HPDE6-E6E7 (cell line): ENCODE data around the gene C16orf46.
A peak's percentile ranks its signal among the peaks of the same experiment; 100 is the strongest.
"Not testable (repeated sequence)": the region's sequence is repeated elsewhere in the genome, so short reads cannot be mapped to it uniquely, and the experiment has no call there.

Experiments
- DNase-seq: peaks from one replicate; pipeline ENCODE4 v3.0.0; 2011; ENCODE audit warnings: missing footprints; ENCODE audit errors: extremely low spot score

C16orf46 gene

GRCh38 chr16:81077076-81077940, at the start of gene C16orf46:
C16orf46 (minus strand) TSS chr16:81077238; CDS start chr16:81063955, 13,283 bp downstream.
- peak; percentile 99 for DNase-seq

GRCh38 chr16:81123092-81123852, 46.2 kb upstream of the C16orf46 start:
- no peak for DNase-seq

DNA sequence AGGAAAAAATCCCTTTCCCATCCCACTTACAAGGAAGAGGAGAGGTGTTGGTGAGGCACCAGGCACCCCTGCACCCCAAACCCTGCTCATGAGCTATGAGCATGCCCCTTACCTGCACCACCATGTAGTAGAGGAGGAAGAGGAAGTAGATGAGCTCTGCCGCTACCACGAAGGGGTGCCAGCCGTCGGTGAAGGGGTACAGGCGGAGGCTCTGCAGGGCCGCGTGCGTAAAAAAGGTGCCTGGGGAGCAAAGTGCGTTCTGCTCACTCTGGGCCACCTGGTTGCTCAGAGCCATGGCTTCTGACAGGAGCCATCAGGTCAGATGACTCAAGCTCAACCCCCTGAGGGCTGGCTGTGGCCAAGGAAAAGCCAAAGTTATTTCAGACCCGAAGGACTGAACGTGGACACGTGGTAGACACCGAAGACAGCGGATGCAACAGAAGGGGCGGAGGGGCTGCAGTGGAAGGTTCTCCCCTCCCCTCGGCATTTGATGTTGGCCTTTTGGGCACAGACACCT, 44.5 kb upstream of the C16orf46 start:
- no peak for DNase-seq

DNA sequence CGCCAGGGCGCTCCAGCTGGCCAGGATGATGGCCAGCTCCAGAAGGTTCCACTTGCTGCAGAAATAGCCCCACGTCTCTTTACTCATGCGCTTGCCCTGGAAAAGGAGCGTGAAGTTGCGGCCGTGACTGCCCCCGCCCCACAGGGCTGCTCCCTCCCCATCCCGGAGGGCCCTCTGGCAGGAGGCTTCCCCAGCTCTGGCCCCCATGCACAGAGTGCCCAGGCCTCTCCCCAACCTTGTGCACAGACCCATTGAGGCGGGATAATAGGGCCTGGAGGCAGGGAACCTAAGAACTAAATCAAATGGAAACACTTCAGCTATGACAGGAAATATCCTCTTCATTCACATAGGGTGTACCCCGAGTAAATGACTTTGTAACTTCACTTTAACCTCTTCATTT, 40.4 kb upstream of the C16orf46 start:
- no peak for DNase-seq

GRCh38 chr16:81116285-81116684, 39.2 kb upstream of the C16orf46 start:
- DNase-seq = no peak

GRCh38 chr16:81112453-81112852, 35.4 kb upstream of the C16orf46 start:
- DNase-seq = no peak

DNA sequence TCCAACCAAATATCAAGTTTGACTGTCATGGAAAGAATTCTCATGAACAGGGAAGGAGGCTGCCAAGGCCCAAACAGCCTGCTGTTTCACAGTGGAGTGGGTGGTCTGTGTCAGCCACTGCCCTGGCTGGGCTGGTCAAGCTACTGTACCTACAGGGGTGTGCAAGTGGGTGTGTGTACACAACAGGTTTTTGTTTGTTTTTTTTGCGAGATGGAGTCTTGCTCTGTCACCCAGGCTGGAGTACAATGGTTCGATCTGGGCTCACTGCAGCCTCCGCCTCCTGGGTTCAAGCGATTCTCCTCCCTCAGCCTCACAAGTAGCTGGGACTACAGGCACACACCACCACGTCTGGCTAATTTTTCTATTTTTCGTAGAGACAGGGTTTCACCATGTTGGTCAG, 32.2 kb upstream of the C16orf46 start:
- DNase-seq = not testable (repeated sequence)

- no peak for DNase-seq
Observed at GRCh38 chr16:81107511-81107910, 30.5 kb upstream of the C16orf46 start.

DNA sequence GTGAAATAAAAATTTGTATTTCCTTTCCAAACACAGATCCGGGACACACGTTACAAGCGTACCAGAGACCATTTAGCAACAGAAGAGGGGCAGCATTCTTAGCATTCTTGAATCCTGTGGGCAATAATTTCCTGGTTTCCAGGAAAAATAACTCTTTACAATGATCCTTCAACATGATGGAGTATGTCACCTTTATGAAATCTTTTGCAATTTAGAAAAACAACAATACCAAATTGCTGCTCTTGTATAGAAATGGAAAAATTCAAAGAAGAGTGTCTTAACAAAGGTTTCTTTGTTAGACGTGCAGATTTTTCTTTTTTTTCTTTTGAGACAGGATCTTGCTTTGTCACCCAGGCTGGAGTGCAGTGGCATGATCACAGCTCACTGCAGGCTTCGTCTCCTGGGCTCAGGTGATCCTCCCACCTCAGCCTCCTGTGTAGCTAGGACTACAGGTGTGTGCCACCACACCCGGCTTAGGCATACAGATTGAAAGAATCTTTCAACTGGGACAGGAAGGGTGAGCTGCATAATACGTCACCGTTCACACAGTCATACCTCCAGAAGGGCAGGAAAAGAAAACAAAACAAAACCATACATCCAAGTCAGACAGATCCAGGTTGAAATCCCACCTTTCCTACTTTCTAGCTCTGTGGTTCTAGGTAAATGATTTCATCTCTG, 29.9 kb upstream of the C16orf46 start:
- no peak for DNase-seq

DNA sequence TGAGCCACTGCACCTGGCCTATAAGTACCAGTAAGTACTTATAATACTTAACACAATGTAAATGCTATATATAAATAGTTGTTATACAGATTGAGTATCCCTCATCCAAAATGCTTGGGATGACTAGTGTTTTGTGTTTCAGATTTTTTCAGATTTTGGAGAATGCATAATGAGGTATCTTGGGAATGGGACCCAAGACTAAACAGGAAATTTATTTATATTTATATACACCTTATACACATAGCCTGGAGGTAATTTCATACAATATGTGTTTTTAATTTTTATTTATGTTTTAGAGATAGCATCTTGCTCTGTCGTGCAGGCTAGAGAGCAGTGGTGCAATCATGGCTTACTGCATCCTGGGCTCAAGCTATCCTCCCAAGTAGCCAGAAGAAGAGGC, 28.9 kb upstream of the C16orf46 start:
- no peak for DNase-seq

DNA sequence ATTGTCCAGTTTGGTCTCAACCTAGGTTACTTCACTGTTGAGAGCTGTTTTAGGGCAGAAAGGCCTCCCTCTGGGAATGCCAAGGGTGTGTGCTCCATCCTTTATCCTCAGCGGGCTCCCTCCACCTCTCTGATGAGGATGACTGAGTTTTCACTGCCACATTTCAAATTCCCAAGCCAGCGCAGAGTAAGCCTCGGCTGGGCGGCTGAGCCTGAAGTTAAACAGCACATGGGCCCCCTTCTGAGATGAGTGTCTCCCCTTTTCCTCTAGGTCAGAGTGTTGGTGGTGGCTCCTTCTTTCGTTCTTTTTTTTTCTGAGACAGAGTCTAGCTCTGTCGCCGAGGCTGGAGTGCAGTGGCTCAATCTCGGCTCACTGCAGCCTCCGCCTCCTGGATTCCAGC, 24.7 kb upstream of the C16orf46 start:
- DNase-seq = no peak

DNA sequence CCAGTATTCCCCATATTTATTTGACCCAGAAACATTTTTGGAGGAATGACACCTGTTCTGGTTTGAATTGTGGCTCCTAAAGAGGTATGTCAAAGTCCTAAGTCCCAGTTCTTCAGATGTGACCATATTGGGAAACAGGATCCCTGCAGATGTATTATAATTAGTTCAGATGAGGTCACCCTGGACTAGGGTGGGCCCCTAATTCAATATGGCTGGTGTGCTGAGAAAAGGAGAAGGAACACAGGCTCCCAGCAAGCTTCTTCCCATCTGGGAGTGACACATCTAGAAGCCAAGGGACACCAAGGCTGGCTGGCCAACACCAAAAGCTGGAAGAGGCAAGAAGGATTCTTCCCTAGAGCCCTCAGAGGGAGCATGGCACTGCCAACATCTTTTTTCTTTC, 22.9 kb upstream of the C16orf46 start:
- no peak for DNase-seq

- no peak for DNase-seq
Observed at GRCh38 chr16:81097230-81097629, 20.2 kb upstream of the C16orf46 start.

GRCh38 chr16:81096715-81097208, 19.7 kb upstream of the C16orf46 start:
- DNase-seq = no peak

DNA sequence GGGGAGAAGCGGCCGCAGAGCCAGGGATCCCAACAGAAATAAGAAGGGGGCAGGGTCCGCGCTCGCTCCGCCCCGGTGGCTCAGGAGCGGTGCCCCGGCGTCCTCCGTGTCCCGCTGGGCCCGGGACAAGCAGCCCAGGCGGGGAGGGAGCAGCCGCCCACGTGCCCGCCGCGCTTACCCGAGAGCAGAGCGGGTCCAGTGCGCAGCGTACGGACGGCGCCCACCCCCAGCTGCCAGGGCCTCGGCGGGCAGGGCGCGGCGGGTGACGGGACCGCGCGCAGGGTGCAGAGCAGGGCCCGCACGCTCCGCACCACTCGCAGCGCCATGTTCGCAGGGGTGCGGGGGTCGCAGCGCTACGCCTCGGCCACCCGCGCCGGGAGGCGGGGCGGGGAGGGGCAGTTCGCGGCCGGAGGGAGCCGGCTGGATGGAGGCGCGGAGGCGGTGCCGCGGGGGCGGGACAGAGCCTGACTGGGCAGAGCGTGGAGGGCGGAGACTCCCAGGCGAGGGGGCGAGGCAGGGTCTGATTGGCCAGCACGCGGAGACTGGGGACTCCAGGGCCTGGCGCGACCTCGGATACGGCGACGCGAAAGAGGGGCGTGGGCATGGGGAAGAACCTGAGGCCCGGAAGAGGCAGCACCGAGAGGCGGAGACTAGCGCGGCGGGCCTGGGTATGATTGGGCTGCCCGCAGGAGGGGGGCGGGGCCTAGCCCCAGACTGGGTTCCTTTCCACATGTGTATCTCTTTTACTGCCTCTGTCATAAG, 19.1 kb upstream of the C16orf46 start, which contains the start of gene GCSH:
Gene GCSH (minus strand): TSS at position 443 of the 762 bp plus-strand sequence. CDS start 117 bp downstream, at position 326.
- peak; percentile 99 for DNase-seq

GRCh38 chr16:81095653-81095952, 18.6 kb upstream of the C16orf46 start:
- DNase-seq = no peak

GRCh38 chr16:81094771-81095251, 17.8 kb upstream of the C16orf46 start:
- no peak for DNase-seq

GRCh38 chr16:81088836-81089235, 11.8 kb upstream of the C16orf46 start:
- DNase-seq = no peak

DNA sequence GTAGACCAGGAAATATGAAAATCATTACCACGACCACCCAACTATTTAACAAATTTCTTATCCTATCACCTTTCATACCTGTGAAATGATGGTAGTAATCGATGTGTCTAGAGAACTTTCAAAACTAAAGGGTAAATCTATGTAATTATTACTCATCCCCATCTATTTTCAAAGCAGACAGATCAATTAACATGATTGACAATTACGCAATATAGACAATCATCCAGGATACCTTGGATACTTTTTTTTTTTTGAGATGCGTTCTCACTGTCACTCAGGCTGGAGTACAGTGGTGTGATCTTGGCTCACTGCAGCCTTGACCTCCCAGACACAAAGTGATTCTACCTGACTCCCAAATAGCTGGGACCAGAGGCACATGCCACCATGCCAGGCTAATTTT, 4.0 kb upstream of the C16orf46 start:
- no peak for DNase-seq

- DNase-seq = no peak
Observed at GRCh38 chr16:81080233-81080632, 3.2 kb upstream of the C16orf46 start.

DNA sequence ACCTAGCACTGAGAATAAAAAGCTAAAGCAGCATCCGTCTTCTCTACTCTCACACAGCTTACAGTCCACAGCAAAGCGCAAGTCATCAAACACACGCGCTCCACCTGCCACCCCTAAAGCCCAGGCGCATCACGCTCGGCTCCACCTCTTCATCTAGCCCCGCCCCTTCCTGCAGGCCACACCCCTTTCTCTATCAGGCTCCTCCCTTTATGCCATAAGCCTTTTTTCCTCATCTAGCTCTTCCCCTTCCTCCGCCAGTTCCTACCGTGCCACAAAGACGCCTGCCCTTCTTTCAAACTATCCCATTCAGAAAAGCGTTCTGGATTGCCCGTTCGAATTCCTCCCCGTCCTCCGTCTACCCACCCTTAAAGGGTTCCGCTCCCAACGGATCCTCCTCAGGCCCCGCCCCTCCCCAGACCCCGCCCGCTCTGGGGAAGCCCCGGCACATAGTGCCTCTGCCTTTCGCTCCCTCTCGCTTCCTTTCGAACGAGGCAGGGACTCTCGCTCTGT, 417 bp downstream of the C16orf46 start:
- DNase-seq = peak; percentile 82
